HG02763 (cell line): Measurements from ENCODE around the gene COX5A.

Source experiments
- ATAC-seq: cut with Tn5 transposase; IDR thresholded peaks from one replicate; pipeline ENCODE4 v1.9.1; 2021; ENCODE audit warnings: mild to moderate bottlenecking, moderate library complexity; ENCODE audit not compliant: unreplicated experiment

COX5A gene

GRCh38 chr15:74937590-74938371, at the start of gene COX5A:
COX5A (minus strand) TSS chr15:74938073; CDS start chr15:74938014, 59 bp downstream.
- peak; percentile 91 for ATAC-seq

GRCh38 chr15:74983725-74984231, 45.9 kb upstream of the COX5A start:
- no peak for ATAC-seq

DNA sequence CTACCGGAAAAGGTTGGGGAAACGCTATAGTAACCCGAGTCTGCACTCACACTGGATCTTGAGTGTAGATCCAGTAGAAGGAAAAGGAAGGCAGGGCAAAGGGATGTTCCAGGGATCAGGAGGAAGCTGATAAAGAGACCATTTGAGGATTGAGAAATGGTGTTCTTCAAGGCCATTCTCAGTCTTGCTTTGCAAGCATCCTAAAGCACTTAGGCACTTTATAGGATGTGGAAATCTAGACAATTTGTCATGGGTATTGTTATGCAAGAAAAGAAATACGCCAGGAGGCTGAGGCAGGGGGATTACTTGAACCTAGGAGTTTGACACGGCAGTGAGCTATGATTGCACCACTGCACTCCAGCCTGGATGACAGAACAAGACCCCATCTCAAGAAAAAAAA, 44.3 kb upstream of the COX5A start:
- no peak for ATAC-seq

DNA sequence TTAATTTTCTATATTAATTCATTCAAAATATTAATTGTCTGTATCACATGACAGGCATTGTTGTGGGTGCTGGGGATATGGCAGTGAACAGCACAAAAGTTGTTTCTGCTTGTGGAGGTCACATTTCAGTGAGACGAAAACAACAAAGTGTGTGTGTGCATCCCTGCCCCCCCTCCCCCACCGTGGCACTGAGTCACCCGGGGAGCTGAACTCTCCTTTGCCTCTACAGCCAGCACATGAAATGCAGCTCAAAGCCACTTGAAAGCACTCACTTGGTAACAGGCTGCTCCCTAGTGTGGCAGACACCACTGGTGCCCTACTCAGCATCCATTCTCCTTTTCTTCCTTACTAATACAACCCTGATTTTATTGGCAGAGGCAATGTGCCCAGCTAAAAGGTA, 40.6 kb upstream of the COX5A start:
- no peak for ATAC-seq

DNA sequence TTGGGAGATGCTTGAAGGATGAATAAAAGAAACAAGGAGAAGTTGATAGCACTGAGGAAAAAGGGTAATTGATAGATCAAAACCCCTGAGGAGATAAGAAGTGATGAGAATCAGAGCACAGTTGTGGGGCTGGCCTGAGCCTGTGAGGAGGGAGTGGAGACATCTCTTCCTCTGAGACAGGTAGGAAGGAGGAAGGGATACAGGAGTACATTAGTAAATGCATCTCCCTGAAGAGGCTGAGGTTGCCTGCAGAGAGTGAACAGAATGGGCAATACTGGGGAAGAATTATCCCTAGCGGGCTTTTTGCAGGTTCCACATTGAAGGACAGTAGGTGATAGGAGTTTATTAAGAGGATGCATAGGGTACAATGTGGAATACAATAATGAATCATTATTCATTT, 40.2 kb upstream of the COX5A start:
- ATAC-seq: no peak

GRCh38 chr15:74977599-74977998, 39.7 kb upstream of the COX5A start:
- ATAC-seq: no peak

DNA sequence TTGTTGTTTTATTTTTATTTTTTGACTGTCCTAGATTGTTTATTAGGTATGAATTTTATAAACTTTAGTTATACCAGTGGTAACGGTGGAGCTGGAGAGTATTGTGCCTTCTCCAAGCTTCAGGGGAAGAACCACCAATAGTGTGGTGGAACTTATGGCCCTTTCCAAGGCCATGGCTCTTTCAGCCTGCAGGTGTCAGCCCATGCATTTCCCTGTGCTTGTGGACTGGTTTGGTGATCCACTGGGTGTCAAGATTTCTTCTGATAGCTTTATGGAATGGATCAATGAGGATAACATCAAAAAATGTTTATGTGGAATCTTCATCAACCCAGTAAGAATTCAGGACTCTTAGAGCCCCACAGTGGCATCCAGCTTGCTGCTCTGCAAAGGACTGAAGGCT, 38.3 kb upstream of the COX5A start:
- no peak for ATAC-seq

- ATAC-seq: no peak
These were observed 29.8 kb upstream of the COX5A start for GRCh38 chr15:74967670-74968069.

- no peak for ATAC-seq
These were observed 26.9 kb upstream of the COX5A start for GRCh38 chr15:74964794-74965193.

- no peak for ATAC-seq
These were observed 25.3 kb upstream of the COX5A start for GRCh38 chr15:74963213-74963612.

DNA sequence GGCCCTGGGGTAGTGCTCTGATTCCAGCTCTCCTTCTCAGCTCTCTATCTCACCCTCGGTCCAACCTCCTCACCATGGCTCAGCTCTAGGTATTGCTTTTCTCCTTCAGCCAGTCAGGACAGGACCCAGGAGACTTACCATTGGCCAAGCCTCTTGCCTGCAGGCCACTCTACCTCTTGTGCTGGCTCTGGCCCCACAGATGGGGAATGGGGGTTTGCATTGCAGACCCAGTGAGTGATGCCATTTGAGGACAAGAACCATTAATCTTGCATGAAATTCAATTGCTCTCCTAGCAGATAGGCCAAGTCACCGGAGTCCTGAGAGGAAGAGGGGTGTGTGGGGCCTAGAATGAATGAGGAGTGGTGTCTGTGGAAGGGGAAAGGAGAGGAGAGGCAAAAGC, 24.8 kb upstream of the COX5A start:
- ATAC-seq: no peak

GRCh38 chr15:74962219-74962618, 24.3 kb upstream of the COX5A start:
- no peak for ATAC-seq

DNA sequence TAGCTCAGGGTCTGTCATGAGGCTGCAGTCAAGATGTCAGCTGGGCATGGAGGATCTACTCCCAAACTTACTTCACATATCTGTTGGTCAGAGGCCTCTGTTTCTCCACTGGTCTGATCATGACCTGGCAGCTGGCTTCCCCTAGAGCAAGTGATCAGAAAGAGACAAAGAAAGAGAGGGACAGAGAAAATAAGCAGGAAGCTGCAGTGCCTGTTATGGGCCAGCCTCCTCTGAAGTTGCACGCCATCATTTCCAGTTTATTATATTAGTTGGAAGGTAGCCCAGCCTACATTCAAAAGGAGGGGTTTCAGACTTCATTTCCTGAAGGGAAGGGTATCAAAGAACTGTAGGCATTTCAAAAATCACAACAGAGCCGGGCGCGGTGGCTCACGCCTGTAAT, 23.7 kb upstream of the COX5A start:
- ATAC-seq: no peak

- no peak for ATAC-seq
These were observed 23.2 kb upstream of the COX5A start for GRCh38 chr15:74960995-74961588.

GRCh38 chr15:74960286-74960685, 22.4 kb upstream of the COX5A start:
- no peak for ATAC-seq

DNA sequence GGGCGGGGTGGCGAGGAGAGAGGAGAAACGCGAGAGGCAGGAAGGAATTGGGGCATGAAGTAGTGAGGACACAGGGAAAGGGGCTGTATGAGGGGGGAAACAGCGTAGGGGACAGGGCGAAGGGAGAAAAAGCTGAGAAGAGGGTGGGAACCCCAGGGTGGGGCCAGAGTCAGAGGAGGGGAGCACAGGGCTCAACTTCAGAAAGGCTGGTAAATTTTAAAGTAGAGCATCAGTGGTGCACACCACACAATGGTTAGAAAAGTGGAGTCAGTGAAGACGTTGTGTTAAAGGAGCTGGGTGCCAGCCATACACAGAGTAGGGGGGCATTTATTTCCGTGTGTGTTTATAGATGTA, 21.7 kb upstream of the COX5A start:
- ATAC-seq: no peak

GRCh38 chr15:74958908-74959585, 21.2 kb upstream of the COX5A start:
- no peak for ATAC-seq

DNA sequence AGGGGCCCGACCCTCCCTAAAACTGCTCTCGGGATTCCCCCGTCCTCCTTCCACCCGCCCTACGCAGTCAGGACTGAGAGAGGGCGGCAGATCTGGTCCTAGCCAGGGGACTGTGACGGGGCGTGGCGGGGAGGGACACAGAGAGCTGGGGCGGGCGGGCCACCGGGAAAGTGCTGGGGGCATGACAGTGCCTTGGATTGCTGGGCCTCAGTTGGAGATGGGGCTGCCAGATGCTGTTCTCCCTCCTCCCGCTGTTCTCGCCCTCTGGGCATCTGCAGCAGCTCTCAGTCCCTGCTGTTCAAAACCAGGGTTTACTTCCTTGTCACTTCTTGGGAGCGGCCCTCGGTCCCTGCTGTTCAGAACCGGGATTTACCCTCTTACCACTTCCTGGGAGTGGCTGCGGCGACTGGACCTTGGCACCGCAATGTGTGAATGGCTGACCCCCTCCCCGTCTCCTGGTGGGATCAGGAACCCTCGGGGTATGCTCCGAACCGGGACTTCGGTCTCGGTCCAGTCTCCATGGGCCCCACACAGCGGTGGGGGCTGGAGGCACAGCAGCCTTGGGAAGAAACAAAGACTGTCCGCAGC, 20.5 kb upstream of the COX5A start:
- no peak for ATAC-seq

DNA sequence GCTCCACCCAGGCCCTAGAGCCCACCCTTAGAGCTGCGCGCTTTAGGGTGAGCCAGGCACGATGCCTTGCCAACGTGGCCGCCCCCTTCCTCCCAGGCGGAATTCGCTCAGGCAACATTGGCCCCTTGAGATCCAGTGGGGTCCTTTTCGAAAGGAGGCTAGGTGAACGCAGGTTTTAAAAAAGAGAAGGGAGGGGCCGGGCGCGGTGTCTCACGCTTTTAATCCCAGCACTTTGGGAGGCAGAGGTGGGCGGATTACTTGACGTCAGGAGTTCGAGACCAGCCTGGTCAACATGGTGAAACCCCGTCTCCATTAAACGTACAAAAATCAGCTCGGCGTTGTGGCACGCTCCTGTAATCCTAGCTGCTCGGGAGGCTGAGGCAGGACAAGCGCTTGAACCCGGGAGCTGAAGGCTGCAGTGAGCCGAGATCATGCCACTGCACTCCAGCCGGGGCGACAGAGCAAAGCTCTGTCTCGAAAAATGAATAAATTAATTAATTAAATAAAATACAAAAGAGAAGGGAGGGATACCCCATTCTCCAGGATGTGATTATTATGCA, 19.7 kb upstream of the COX5A start:
- ATAC-seq: no peak

DNA sequence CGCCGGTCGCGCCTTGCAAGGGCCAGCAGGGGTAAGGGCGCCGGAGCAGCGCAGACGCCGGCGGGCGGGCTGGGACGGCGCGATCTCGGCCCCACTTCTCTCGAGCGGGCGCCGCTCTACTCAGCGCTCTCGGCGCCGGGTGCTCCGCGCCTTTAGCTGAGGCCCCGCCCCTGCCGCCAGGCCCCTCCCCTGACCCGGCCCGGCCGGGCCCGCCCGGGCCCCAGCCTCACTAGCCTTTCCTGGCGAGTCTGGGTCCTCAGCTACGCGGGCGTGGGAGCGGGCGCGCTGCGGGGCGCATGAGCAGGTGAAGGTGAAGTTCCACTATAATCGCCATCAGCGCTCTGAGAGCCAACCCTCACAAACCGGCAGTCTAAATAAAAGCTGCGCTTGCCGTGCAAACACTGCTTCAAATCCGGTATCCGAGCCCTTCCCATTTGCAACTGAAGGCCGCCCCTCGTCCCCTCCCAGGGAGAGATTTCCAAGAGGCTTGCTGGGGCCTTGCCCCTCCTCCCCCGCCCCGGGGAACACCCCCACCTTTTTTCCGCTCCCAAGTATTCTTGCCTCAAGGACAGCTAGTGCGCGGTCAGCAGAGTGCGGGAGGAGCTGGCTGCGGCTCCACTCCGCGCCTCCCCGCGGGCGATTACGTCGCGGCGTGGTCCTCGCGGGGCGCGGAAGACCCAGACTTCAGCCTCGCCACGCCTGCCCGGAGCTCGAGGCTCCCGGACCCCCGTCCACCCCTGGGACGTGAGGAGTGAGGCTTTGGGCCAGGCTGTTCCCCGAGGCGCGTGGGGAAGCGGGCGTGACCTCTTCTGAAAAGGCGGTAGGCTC, 19.0 kb upstream of the COX5A start, which contains the start of gene RPP25:
Gene RPP25, minus strand, starts transcription at position 125 of the 828 bp plus-strand sequence. CDS start 189 bp downstream, outside the sequence.
- ATAC-seq: peak; percentile 73
